CD4-positive, alpha-beta T cell treated with Interleukin-4 for 1 hour (primary cell): ENCODE measurements around the gene TNNT3.

Experiments used
- DNase-seq, 2 donors: peaks; one replicate each; pipeline ENCODE4 v3.0.0-alpha.2; 2020 to 2022

TNNT3 gene

DNA sequence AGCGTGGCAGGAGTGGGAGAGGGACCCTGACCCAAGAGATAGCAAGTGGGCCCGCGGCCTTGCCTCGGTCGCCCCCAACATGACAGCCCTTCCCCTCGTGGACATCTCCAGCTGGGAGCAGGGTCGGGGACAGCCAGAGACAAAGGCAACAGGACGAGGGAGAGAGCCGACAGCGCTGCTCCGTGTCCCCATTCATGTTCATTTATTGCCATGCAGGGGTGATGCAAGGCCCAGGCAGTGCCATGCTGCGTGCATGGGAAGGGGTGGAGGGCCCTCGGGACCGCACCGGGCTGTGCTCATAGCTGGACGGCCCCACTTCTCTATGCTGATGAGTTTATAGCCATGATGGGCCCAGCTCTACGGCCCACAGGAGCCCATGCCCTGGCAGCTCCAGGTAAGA lies 40.3 kb downstream of the TNNT3 start:
- no peak for DNase-seq

DNA sequence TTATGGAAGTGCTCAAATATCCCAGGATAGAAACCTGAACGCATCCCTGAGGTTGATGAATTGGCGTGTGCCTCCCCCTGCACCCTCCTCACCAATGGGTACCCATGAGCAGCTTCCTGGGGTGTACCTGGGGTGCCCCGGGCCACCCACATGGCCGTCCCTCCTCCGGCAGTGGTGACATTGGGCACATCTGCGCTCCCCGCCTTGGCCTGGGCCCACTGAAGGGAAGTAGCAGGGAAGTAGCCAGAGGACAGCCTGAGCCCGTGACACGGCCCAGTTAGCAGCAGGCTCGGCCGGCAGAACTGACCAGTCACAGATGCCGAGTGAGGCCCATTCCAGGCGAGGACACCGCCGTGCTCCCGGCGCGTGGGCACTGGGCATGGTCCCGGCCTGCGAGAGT lies 44.4 kb downstream of the TNNT3 start:
- no peak for DNase-seq

DNA sequence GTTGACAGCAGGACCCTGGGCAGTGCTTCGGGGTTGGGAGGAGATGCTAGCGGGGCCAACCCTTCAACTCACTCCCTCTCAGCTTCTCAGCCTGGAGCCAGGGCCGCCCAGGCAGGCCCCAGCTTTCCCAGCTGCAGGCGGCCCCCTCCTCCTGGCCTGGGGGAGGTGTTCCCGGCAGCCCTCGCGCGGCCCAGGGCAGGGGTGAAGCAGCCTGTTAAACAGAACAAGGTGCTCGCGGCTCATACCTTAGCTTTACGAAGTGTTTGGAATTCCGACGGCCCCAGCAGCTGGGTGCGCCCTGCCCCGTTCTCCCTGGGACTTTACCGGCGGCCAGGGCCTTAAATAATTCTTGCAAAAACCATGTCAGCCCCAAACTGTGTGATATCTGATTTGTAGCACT lies 44.8 kb downstream of the TNNT3 start:
- DNase-seq = no peak

DNA sequence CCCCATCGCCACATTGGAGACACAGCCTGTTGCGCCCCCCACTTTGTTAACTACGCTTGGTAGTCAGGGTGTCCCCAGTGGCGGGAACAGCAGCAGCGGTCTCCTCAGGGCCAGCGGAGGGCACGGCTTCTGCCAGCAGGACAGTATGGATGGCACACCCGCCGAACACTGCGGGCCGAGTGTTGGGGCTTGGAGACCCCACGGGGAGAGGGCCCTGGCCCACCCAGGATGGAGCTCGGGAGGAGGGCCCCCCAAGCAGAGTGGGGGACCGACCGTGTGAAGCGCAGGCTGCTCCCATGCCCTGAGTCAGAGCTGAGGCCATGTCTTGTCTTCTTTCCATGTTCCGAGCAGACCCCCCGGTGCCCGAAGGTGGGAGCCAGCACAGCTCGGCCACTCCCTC lies 45.5 kb downstream of the TNNT3 start:
- no peak for DNase-seq

DNA sequence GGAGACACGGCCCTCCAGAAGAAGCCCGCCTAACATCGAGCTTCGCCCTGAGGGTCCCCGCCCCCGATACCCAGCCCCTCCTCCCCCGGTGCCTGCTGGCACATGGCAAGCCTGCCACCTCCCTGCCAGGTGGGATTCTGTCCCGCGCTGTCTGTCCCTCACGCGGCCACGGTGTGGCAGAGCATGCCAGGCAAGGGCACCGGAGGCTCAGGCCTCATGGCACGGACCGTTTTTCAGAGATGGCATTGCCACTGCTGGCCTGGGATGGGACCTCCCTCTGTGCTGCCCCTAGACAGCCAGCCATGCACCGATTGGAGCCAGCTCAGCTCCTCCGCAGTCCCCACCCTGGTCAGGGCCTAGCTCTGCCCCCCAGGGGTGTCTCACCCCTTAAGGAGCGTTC lies 47.0 kb downstream of the TNNT3 start:
- DNase-seq = no peak

DNA sequence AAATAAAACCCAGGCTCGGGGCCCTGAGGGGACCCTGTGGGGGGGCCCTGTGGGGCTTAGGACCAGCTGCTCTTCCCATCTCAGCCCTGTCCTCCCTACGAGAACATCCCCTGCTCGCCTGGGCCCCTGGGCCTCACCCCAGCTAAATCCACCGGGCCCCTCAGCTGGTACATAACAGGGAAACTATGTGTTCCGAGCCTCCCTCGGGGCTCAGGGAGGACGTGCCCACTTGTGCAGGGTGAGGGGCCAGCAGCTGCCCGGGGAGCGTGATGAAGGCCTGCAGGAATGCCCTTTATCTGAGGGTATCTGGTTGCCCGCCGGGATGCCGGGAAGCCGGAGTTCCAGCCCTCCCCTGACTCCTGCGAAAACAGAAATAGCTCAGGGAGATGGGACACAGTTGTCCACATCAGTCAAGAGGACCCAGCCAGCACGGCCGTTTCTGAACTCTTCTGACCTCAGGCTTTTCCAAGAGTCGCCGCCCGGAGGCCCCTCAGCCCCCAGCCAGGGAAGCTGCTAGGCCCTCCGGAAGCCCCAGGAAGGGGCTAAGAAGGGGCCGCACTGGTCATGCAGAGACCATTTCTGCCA lies 48.2 kb downstream of the TNNT3 start:
- DNase-seq = no peak

DNA sequence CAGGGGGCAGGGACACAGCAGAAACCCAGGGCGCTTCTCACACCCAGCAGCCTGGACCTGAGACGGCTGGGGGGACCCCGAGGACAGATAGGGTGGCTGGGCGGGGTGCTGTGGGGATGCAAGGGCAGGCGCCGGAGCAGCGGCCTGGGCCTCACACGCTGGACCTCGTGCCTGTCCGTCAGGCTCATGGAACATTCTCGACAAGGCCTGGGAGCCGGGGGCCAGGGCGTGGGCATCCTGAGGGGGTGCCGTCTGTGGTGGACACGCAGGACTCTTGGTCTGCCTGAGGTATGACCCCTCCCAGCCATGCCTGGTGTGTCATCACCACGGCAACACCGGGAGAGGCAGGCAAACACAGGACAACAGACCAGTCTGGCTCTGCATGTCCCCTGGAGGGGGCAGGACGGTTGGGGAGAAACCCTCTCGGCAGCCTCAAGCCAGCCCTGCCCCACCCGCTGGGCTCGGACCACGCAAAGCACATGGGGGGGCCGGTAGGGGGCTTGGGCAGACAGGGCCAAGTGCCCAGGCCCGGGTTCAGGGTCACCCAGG lies 49.0 kb downstream of the TNNT3 start:
- DNase-seq = no peak

DNA sequence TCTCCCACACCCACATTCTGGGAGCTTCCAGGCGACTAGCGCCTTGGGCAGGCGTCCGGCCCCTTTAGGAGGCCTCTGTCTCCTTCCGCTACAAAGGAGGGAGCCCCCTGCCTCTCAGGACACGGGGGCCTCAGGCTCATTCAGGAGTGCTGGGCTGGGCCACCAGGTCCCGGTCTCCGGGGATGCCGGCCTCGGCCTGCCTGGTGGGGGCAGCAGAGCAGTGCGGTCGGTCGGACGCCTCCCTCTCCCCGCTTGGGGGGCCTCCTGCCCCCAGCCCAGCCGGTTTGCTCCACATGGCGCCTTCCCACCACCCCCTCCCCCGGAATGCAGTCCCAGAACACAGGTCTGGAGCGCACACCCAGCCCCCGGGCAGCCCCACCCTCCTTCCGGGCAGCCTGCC lies 49.5 kb downstream of the TNNT3 start:
- no peak for DNase-seq

DNA sequence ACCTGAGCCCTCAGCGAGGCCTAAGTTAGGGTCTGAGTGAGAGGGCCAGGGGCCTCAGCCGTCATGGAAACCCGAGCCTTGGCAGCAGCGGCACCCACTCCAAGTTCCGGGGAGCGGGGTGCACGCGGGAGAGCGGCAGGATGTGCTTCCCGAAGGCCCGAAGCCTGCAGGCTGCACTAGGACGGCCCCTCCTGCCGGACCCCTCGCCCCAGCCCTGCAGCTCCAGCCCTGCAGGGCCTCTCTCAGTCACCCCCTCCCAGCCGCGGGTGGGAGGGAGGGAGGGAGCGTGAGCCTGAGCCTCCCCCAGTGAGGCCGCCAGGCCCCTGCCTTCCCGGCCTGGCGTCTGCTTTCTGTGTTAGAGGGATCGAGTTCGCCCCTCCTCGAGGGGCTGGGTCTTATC lies 50.3 kb downstream of the TNNT3 start:
- DNase-seq = no peak

DNA sequence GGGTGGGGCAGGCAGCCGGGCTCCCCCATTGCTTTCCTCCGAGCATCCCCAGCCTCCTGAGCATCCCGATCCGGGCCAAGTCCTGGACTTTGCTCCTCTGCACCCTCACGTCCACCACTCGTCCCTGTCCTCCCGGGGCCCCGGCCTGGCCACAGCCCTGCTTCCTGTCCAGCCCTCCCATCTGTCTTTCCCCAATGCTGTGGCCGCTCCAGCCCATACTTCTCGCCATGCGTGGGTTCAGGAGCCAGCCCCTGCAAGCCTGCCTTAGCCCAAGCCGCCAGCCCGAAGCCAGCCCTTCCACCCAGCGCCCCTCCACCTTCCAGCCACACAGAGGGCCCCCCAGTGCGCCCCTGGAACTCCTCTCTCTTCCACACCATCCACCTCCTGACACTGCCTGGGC lies 51.5 kb downstream of the TNNT3 start:
- no peak for DNase-seq

DNA sequence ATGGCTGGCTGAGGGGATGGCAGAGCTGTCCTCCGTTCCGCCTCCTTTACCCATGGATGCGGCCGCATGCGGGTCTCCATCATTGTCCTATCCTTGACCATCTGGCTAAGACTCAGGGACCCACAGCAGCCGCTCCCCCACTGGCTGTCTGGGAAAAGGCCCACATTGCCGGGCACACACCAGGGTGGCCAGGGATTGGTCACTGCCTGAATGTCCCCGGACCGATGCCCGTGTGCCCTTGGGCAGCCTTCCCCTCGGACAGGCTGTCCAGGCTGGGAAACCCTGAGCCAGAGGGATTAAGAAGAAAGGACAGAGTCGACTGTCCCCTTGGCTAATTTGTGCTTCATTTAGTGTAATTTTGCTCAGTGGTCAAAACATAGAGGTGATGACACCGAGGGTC lies 55.7 kb downstream of the TNNT3 start:
- no peak for DNase-seq

DNA sequence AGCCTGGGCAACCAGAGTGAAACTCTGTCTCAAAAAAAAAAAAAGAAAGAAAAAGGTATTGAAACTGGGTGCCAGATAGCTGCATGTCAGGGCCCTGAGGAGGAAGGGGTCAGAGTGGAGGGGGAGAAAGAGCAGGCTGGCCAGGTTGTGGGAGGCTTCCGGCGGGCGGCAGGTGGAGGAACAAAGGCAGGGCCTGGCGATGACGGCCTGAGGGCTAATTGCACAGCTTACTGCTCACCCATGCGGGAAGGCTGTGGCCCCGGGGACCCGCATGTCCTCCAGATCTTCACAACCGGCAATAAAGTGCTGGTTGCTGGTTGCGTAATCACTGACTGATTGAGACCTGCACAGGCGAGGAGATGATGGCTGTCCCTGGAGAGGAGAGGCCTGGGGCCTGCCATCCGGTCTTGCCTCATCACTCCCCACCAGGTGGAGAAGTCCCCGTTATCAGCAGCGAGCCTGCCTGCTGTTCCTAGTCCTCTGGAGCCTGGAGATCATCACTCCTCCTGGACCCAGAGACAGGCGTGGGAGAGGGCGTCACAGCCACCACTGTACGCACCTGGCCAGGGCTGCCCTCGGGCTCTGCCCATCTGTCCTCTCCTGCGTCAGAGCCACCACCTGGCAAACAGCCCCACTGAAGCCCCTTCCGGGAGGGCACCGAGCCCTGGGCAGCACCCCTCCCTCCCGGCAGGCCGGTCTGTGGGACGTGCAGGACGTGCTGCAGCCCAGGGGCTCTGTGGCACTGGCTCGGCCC lies 59.4 kb downstream of the TNNT3 start:
- no peak for DNase-seq

DNA sequence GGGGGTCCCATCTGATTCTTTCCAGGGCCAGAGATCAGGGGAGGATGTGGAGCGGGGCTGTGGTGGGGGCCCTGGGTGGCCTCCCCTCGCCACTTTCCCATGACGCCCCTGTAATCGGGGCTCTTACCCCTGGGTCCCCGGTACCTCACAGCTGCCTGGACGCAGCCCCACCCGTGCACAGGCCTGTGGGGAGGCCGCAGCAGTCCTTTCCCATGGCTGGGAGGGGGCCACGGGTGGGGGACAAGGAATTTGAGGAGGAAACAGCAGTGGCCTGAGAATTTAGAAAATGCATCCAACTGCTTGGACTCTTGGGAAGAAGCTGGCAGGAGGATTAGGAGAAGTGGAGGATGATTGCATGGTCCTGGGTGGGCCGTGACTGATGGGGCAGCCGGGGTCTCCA lies 60.1 kb downstream of the TNNT3 start:
- DNase-seq = no peak

DNA sequence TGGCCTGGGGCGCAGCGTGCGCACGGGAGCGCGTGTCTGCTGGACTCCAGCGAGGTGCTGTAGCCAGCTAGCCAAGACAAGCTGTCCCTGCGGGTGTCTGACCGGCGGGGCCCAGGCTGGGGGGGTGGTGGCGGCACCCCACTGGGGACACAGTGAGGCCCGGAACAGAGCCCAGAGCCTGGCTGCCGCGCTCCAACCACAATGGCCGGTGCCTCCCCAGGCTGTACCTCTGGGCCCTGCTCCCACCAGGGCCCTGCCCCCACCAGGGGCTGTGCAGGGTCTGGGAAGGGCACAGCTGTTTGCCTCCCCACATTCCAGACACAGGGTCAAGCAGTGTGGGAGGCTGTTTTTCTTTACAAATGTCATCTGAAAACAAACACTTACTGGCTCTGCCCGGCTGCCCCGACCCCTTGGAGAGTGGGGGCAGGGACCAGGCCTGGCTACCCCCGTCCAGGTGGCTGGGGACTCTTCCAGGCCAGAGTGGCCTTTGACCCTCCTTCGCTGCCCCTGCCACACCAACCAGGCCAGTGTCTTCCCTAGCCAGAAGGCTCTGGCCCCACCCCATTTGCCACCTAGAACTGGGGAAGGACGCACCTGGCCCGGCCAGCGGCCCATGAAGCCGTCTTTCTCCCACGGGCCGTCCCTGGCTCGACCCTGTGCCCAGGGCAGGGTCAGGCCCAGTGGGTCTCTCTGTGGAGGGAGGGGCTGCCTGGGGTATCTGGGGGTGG lies 63.5 kb downstream of the TNNT3 start:
- no peak for DNase-seq

DNA sequence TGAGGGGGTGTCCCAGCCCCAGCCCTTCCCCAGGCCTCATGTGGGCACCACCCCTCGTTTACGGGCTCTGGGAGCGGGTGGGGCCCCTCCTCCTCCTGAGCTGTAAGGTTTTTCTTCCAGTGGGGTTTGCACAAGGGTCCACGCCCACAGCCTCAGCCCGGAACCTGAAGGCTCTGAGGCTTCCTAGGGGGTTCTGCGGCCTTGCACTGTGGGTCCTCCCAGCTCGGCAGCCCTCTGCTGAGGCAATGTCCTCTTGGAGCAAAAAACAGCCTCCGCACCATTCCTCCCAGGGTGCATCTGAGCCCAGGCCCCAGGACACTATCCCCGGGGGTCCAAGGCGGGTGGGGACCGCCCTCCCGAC lies 64.1 kb downstream of the TNNT3 start:
- no peak for DNase-seq

DNA sequence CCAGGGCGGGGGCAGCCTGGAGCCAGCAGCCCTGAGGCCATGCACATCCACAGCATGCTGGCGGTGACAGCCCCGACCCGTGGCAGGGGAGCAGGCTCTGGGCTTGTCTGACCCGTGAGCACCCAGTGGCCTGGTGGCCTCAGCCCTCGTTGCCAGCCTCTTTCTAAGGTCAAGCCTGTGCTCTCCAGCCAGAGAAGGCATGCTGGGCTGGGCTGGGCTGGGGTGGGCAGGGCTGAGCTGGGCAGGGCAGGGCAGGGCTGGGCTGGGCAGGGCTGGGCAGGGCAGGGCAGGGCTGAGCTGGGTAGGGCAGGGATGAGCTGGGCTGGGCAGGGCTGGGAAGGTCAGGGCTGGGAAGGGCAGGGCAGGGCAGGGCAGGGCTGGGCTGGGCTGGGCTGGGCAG lies 67.5 kb downstream of the TNNT3 start:
- no peak for DNase-seq

DNA sequence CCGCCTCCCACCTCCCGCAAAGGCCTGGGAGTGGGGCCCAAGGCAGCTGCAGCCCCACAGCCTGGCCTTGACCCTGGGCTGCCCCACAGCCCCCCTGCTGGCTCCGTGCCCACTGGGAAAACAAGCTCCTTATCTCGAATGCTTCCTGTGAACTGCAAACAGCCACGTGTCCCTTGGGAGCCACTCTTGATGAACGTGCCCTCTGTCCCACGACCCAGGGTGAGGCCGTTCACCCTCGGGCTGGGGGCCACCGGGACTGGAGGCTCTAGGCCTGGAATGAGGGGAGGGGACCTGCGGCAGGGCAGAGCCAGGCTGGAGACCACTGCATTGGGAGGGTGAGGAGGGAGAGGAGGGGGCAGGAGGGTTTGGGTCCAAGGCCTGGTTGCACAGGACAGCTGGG lies 68.7 kb downstream of the TNNT3 start:
- no peak for DNase-seq
